ENCODE data around the gene NTN1.

The NTN1 gene

GRCh38 chr17:9038380-9038779 is 17.1 kb downstream of the NTN1 start:
- DNase-seq, result no peak

DNA sequence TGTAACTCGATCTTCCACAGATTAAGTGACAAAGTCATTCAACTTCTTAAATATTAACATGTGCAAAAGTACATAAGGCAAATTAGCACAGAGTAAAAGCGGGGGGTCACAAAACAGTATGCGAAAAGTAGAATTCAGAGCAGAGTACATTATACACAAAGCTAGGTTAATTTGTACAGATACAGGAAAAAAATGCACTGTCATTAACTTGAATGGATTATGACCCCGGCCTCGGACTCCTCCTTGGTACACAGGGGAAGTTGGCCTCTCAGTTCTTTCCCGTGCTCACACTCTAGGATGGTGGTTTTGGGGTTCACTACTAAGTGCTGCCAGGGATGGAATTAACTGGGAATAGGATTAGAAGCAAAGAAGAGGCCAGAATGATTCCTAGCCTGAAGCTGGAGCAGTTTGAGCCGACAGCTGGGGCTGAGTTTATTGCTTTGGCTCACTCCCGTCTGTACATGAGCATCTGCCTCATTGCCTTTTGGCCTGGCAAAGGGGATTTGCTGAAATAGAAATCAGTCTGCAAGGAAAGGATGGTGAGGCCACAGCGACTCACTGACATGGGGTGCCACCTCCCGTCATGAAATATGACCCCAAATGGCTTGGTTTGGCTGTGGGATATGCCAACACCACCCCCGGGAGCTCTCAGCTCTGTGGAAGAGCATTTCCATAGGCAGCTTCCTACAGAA is 23.6 kb downstream of the NTN1 start:
- no peak for DNase-seq

DNA sequence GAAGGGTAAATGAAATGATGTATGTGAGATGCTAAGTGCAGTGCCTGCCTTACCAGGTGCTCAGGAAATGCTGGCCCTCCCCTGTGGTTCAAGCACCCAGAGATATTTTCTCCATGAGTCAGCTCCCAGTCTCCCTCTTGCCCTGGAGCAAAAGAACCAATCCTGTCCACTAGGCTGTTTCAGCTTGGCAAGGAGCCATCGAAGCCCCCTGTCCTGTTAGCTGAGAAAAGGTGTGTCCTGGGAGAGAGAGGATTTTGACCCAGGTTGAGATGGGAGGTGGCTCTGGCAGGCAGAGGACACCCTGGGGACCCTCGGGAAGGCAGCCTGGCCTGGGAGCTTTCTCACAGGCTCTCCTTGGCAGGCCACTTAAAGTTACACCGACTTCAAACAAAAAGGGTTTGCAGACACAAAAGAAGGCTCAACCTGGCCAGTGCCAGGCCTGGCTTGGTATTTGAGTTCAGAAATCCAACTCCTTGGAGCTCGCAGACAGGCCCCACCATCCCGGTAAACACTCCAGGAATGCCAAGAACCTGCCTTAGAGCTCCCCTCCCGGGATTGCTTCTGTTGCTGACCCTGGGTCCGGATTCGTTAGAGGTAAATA is 29.6 kb downstream of the NTN1 start:
- no peak for DNase-seq

GRCh38 chr17:9051561-9051960 is 30.3 kb downstream of the NTN1 start:
- DNase-seq, result no peak

GRCh38 chr17:9052921-9053320 is 31.6 kb downstream of the NTN1 start:
- no peak for DNase-seq

GRCh38 chr17:9053406-9053805 is 32.1 kb downstream of the NTN1 start:
- no peak for DNase-seq

GRCh38 chr17:9054126-9054975 is 33.0 kb downstream of the NTN1 start:
- no peak for DNase-seq

- DNase-seq, result no peak
These were observed 34.0 kb downstream of the NTN1 start for GRCh38 chr17:9055281-9055680.

- no peak for DNase-seq
These were observed 35.3 kb downstream of the NTN1 start for GRCh38 chr17:9056566-9056965.

DNA sequence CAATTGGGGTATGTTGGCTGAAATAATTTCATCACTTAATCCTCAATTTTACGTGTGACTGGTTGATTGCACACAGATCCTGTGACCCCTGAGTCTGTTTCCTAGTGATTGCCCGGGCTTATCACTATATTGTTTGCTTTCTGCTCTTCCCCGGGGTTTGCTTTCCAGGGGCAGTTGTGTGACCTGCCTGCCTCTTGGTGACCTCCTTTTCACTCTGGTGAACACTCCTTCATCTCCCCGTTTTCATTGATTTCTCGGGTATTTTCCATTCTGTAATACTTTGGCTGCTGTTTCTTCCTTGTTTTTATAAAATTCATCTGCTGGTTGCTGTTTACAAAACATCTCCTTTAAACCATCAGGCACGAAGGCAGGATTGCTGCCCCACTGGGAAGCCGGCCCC is 36.0 kb downstream of the NTN1 start:
- DNase-seq, result no peak

GRCh38 chr17:9062399-9062902 is 41.1 kb downstream of the NTN1 start:
- no peak for DNase-seq

DNA sequence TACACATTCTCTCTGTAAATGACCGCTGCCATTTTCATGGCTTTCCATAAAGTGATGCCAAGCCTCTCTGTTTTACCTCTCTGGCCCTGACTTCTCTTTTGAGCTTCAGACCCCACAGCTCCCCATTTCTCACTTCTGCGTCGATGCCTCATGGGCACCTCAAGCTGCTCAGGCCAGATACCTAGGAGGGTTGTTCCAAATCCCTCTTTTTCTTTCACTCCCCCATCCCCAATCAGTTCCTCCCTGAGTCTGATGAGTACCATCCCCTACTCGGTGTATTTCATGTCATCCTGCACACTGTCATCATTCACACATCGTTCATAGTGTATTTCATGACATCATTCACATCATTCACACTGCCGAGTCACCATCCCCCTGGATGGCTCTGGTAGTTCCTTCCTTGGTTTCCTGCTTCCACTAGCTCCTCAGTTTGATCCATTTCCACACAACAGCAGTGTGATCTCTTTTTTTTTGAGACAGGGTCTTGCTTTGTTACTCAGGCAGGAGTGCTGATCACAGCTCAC is 43.1 kb downstream of the NTN1 start:
- no peak for DNase-seq

GRCh38 chr17:9071016-9071415 is 49.7 kb downstream of the NTN1 start:
- no peak for DNase-seq

- no peak for DNase-seq
These were observed 50.6 kb downstream of the NTN1 start for GRCh38 chr17:9071811-9072498.

GRCh38 chr17:9072696-9073339 is 51.5 kb downstream of the NTN1 start:
- no peak for DNase-seq

DNA sequence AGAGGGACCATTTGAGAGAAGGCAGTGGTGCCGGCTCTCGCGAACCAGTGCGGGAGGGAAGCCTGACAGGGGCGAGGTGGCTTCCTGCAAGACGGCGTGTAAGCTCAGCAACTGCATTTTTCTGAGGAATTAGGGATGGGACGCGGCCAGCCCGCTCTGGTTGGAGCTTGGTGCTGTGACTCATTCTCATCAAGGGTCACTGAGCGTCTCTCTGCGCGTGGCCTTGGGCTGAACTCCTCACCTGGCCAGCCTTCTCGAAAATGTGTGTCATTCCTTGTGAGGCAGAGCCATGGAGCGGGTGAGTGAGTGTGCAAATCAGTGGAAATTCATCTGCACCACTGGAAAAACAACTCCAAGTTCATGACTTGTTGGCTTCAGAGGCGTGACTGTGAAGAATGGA is 52.8 kb downstream of the NTN1 start:
- no peak for DNase-seq

GRCh38 chr17:9079461-9080103 is 58.3 kb downstream of the NTN1 start:
- DNase-seq, result no peak

DNA sequence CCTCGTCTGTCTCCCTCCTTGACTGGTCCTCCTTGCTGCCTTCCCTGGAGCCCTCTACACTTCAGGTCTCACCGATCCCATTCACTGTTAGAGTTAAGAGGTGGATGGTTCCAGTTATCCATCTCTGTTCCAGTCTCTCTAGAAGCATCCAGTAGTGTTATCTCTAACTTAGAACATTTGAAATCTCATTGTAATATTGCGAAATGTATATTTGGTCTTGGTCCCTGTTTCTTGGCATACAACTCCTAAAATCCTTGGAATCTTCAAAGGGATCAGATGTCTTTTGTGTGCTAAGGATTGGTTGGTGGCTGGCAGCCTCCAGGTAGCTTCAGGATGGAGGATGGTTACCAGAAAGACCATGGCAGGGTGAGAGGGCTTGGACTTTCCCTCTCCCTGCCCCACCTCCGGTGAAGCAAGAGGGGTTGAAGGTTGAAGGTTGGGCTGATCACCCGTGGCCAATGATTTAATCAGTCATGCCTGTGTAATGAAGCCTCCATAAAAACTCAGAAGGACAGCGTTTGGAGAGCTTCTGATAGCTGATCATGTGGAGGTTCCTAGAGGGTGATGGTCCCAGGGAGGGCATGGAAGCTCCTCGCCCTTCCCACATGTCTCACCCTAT is 59.1 kb downstream of the NTN1 start:
- DNase-seq, result no peak

- no peak for DNase-seq
These were observed 59.7 kb downstream of the NTN1 start for GRCh38 chr17:9080983-9081382.

GRCh38 chr17:9086577-9086976 is 65.3 kb downstream of the NTN1 start:
- DNase-seq, result no peak

- no peak for DNase-seq
These were observed 66.6 kb downstream of the NTN1 start for GRCh38 chr17:9087921-9088320.
